Measurements from ENCODE around the gene KAZN.
"Not testable (repeated sequence)": the region's sequence is repeated elsewhere in the genome, so short reads cannot be mapped to it uniquely, and the experiment has no call there.

Gene KAZN

DNA sequence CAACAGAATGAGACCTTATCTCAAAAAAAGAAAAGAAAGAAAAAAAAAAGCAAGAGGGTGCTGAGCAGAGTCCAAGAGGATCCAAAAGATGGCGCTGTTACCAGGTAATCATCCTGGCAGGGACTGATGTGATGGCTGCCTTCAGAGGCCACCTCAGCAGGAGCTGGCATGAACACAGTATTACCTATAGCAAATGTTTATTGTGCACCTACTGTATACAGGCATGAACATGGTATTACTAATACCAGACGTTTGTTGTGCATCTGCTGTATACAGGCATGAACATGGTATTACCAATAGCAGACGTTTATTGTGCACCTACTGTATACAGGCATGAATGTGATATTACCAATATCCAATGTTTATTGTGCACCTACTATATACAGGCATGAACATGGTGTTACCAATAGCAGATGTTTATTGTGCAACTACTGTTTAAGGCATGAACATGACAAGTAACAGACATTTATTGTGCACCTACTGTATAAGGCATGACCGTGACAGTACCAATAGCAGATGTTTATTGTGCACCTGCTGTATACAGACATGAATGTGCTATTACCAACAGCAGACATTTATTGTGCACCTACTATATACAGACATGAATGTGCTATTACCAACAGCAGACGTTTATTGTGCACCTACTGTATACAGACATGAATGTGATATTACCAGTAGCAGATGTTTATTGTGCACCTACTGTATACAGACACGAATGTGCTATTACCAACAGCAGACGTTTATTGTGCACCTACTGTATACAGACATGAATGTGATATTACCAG lies 439.9 kb downstream of the KAZN start:
- no peak for DNase-seq (ENCODE audit: low spot score)

DNA sequence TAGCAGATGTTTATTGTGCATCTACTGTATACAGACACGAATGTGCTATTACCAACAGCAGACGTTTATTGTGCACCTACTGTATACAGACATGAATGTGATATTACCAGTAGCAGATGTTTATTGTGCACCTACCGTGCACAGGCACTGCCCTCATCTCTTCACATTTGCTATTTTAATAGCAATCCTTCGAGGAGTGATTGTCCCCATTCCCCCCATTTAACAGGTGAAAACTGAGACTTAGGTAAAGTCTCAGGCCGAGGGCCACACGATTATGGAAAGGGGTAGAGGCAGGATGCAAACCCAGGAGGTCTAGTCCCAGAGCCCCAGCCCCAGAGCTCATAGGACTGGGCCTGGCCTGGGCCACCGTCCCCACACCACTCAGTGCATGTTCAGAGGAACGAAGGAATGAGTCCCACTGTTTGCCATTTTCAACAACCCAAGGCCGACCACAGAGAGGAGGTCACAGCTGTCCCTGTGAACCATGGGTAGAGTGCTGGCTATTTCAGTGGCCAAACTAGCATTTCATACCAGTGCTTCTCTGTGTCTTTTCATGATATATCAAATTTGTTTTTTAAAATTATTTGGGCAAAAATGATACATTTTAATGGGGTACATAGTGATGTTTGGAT lies 440.6 kb downstream of the KAZN start:
- DNase-seq (ENCODE audit: low spot score): no peak

DNA sequence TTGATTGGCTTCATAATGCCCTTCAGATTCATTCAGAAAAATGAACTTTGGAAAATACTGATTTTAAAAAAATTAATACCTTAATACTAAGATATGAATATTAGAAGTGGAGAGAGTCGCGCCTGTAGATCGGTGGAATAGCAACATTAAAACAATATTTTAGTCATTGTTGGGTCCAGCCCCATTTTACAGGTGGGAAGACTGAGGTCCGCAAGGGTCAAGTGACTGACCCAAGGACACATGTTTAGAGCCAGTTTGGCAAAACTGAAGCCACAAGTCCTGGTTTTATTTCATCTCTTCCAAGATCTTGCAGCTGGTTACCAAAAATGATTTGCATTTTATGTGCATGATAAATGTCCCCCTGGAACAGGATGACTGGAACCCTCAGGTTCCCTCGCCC lies 441.4 kb downstream of the KAZN start:
- DNase-seq (ENCODE audit: low spot score): no peak

DNA sequence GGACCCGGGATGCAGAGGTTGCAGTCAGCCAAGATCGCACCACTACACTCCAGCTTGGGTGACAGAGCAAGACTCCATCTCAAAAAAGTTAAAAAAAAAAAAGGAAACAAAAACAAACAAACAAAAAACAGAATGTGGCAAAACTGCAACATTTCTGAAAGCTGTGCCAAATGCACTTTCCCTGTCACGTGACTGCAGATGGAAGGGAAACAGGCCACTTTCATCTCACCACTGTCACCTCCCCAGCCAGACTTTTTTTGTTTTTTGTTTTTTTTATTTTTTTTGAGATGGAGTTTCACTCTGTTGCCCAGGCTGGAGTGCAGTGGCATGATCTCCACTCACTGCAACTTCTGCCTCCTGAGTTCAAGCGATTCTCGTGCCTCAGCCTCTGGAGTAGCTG lies 442.2 kb downstream of the KAZN start:
- not testable (repeated sequence) for DNase-seq (ENCODE audit: low spot score)

DNA sequence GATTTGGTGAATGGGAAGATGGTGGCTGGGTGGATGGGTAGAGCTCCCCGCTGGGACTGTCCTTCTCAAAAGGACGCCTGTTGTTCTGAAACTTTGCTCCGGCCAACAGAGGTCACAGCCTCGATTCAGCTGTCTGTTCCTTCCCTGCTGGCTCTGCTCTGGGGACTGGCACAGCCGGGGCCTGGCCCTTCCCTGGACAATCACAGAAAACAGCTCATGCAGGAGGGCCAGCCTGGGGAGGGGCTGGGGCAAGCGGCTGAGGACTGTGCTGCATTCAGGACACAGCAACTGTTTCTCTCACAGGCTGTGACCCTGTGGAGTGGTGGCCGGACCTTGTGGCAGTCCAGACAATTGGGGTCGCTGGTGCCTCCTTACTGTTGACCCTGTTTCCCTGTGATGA lies 444.4 kb downstream of the KAZN start:
- no peak for DNase-seq (ENCODE audit: low spot score)

DNA sequence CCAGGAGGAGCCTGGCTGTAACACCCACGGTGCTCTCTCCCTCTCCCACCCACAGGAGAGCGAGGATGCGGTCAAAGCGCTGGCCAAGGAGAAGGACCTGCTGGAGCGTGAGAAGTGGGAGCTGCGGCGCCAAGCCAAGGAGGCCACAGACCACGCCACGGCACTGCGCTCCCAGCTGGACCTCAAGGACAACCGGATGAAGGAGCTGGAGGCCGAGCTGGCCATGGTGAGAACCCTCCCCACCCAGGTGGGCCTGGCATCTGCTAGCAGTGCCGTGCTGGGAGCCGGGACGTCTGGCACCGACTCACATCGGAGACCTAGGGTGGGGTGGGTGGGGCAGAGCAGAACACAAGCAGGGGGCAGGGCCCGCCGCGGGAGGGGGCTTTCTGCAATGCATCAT lies 445.4 kb downstream of the KAZN start:
- no peak for DNase-seq (ENCODE audit: low spot score)

DNA sequence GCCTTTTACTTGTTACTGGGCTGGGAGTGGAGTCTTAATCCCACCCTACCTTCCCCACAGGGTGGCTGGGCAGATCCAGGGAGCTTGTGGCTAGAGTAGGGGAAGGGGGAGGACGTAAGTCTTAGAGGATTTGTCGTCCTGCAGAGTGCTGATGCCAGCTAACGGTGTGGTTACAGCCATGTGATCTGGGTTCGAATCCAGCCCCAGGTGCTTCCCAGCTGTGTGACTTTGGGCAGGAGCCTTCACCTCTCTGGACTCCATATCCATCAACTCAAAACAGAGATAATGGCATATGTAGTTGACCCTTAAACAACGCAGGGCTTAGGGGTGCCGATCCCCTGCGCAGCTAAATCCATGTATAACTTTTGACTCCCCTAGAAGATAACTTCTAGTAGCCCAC lies 446.6 kb downstream of the KAZN start:
- DNase-seq (ENCODE audit: low spot score): no peak

DNA sequence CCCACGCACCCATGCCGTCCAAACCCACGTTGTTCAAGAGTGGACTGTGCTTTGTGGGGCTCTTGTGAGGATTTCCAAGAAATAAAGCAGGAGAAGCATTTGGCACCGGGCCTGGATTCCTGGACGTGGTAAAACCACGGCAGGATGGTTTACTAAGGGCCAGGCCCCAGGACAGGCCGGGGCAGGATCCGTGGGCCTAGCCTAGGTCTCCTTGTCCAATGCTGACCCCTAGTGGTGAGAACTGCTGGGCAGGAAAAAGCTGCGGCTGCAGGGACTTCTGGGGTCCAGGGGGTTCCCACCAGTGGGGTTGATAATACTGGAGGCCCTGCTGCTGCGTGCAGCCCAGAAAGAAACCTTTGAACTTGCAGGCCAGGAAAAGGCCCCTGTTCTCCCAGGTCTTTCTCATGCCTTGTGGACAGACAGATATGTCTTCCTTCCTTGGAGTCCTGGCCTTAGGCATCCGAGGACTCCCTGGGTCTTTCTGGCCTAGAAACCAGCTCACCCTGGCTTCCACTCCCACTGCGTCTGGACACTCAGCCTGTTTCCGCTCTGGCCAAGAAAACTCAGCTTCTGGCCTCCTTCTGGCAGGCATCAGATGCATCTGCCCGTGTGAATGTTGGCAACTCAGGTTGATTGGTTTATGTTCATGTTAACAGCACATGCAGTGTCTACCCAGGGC lies 448.1 kb downstream of the KAZN start:
- peak; percentile 96 for DNase-seq (ENCODE audit: low spot score)

DNA sequence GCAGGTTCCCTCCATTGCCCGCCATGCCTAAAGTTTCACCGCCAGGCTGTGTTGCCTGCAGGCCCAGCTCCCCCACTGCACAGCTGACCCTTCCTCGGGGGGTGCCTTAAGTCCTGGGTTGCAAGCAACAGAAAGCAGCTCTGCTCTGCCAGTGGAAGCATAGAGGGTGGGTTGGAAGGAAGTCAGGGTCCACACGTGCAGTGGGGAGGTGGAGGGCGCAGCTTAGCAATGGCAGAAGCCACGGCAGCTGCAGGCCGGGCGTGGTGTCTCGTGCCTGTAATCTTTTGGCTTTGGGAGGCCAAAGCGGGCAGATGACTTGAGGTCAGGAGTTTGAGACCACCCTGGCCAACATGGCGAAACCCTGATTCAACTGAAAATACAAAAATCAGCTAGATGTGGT lies 448.8 kb downstream of the KAZN start:
- no peak for DNase-seq (ENCODE audit: low spot score)

DNA sequence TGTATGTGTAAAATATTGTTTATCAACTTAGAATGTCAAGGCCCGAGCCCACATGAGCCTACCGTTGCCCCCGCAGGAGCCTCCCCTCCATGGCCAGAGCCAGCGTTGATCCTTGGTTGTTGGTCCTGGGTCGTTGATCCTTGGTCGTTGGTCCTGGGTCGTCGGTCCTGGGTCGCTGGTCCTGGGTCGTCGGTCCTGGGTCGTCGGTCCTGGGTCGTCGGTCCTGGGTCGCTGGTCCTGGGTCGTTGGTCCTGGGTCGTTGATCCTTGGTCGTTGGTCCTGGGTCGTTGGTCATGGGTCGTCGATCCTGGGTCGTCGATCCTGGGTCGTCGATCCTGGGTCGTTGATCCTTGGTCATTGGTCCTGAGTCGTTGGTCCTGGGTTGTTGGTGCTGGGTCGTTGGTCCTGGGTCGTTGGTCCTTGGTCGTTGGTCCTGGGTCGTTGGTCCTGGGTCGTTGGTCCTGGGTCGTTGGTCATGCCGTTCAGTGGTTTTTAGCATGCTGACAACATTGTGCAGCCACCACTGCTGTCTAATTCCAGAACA lies 450.0 kb downstream of the KAZN start:
- DNase-seq (ENCODE audit: low spot score): no peak

DNA sequence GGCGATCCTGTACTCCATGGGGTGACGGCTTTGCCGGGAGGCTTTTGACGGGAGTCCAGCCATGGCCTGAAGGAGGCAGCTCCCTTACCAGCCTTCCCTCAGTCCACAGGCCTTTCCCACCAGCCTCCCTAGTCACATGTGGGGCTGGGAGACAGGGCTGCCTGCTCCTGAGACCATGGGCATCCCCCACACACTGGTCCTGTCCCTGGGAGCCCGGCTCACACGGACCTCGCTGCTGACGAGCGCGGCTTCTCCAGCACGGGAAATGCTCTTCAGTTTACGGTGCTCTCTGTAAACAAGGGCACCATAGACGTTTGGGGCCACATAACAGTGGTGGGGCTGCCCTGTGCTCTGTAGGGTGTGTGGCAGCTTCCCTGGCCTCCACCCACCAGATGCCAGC lies 450.6 kb downstream of the KAZN start:
- no peak for DNase-seq (ENCODE audit: low spot score)

DNA sequence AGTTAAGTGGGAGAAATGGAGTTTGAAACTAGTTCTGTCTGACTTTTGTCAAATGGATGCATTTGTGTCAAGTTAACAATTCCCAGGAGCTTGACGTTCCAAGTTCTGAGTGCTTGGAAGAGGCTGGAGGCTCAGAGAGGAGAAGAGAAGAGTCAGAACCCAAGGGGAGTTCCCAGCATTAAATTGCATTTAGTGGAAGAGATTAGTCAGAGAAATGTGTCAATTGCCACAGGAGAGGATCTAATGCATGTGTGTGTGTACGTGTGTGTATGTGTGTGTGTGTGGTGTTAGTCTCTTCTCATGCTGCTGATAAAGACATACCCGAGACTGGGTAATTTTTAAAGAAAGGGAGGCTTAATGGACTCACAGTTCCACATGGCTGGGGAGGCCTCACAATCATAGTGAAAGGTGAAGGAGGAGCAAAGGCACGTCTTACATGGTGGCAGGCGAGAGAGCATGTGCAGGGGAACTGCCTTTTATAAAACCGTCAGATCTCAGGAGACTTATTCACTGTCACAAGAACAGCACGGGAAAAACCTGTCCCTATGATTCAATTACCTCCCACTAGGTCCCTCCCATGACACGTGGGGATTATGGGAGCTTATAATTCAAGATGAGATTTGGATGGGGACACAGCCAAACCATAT lies 453.5 kb downstream of the KAZN start:
- DNase-seq (ENCODE audit: low spot score): no peak

DNA sequence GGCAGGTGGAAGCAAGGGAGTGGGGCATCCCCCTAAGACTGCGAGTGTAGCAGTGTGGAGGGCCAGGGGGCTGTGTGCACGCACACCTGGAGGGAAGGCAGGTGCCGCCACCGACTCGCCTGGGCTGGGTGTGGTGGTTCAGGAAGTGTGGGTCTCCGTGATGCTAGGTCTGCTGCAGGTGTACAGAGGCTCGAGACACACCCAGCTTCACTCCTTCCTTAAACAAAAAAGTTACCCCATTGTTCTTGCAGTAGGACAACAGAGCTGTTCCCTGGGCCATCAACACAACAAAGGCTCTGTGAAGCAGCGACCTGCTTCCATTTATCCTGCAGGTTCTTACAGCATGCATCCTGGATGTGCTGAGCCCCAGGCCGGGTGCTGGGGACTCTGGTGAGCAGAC lies 454.7 kb downstream of the KAZN start:
- no peak for DNase-seq (ENCODE audit: low spot score)

DNA sequence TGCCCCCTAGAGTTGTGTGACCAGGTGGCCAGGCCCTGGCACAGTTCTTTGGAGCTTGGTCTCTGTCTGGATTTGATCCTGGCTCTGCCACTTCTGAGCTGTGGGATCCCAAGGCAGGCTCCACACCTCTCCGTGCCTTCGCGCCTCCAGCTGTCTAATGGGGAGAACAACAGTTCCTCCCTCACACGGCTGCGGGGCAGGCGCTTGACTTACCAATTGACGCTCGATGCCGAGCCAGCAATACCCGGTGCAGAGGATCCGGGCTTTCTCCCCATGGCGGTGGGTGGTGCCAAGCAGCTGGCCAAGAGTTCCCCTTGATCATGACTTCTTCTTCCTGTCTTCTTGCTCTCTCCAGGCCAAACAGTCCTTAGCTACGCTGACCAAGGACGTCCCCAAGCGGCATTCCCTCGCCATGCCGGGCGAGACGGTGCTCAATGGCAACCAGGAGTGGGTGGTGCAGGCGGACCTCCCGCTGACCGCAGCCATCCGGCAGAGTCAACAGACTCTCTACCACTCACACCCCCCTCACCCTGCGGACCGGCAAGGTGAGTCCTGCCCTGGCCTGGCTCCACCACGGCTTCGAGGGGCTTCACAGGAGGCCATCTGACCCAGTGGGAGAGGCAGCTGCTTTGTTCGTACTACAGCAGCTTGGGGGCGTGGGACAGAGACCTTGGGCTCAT lies 457.4 kb downstream of the KAZN start:
- no peak for DNase-seq (ENCODE audit: low spot score)

DNA sequence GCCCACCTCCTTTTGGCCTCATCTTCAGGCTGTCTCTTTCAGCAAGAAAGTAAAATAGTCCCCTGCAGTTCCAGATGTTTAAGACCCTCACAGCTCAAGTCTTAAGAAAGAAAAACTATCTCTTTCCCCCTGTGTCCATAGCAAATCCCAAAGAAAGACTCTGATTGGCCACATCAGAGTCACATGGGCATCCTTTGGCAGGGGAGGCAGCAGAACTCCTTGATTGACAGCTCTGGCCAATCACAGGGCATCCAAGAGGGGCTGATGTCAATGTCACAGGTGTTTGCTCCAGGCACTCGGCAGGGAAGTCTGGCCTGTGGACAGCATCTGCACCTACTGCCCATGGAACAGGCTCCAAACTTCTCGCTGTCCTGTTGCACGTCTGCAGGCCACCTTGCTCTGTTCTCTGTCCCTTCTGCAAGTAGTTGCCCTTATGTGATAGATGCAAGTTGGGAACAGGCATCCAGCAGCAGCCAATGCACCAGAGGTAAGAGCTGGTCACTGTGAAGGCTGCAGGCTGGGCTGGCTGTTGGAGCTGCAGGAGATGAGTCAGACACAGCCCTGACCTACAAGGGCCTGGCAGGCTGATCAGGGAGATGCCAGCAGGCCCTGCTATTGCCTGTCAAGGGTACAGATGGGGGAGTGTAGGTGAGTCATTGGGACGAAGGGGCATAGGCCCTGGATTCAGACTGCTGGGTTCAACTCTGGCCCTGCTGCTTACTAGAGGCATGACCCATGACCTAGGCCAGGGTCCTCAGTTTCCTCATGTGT lies 458.2 kb downstream of the KAZN start:
- DNase-seq (ENCODE audit: low spot score): peak; percentile 81

DNA sequence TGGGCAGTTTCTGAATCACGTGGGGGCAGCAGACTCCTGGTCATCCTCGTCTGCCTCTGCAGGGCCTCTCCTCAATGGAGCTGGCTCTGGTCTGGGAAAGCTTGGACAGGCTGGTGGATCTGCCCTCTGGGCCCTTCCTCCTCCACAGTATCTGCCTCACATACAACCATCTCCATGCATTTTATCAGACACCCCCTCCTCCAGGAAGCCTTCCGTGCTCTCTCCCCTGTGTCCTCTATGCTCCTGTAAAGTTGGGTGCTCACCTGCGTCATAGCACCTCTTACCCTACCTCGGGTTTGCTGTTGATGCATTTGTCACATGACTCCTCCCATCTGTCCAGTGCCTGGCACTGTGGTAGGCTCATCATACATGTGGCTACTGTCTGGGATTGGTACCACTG lies 459.3 kb downstream of the KAZN start:
- DNase-seq (ENCODE audit: low spot score): no peak

DNA sequence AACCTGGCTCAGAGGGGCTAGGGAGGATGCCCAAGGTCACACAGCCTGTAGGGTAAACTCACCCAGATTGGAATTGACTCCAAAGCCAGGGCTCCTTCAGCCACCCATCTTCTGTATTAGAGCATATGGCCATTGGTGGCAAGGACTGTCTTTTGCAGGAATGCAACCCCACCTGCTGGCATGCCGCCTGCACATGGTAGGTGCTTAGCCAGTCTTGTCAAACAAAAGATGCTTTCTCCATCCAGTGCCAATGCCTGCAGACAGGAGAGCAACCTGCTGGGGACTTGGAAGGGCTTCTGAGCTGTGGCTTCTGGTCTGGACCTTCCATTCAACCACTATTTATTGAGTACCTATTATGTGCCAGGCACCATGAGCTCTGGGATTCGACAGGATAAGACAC lies 459.8 kb downstream of the KAZN start:
- no peak for DNase-seq (ENCODE audit: low spot score)

DNA sequence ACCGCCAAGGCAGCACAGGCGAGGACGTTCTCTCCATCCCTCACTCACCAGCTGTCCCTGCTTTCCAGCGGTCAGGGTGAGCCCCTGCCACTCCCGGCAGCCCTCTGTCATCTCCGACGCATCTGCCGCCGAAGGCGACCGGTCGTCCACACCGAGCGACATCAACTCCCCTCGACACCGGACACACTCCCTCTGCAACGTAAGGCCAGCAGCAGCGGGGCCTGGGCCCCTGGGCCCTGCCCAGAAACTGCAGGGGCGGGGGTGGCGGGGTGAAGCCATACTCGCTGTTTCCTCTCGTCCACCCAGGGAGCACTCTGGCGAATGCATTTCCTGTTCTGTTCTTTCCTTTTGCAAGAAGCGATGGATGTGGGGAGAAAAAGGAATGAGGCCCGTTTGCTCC lies 461.6 kb downstream of the KAZN start:
- no peak for DNase-seq (ENCODE audit: low spot score)

DNA sequence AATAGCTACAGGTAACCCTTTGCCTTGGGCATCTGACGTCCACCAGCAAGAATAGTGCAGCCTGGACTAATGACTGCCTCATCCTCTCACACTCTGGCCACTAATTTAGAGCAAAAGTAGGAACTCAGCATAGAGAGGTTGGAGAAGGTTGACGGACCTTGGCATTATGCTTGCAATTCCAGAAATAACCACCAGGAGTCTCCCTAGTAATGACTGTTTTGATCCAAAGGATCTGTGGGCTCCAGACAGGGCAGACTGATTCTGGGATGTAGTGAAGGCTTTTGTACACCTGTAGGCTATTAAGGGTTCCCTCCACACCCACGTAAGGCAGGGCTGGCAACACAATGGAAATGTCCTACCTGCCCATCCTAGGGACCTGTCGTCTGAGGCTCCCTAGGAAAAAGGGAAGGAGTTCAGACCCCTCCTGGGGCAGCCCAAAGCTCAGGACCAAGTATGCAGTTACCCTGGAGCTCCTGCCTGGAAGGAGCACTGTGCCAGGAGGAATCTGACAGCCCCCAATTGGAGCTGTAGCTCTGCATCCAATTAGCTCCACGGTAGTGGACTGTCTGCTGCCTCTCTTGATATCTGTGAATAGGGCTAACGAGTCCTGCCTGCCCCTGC lies 464.1 kb downstream of the KAZN start:
- DNase-seq (ENCODE audit: low spot score): no peak

DNA sequence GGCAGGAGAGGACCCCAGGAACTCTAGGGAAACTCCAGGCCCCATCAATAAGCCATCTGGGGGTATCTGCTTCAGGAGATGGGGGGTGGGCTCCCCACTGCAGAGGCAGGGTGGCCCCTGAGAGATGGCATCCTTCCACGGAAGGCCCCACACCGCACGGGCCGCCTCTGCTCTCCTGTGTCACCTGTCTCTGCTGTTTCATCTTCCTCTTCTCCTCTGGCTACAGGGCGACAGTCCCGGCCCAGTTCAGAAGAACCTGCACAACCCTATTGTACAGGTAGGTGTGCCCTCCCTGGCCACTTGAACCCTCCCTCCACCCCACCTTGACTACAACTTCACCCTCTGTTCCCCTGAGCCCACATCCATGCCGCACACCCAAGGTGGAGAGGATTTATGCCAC lies 464.9 kb downstream of the KAZN start:
- no peak for DNase-seq (ENCODE audit: low spot score)

DNA sequence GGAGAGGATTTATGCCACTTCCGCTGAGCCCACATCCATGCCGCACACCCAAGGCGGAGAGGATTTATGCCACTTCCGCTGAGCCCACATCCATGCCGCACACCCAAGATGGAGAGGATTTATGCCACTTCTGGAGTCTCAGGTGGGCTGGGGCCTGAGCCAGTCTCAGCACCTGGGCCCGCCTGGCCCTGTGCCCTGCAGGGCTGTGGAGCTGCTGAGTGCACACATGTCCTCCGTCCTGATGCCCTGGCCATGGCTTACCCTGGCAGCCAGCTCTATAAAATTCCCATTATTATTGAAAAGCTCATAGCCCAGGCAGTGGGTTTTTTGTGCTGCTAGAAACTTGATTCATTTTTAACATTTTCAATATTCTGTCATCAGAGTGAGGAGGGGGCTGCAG lies 465.3 kb downstream of the KAZN start:
- DNase-seq (ENCODE audit: low spot score): no peak
